ENCODE results near the gene MINDY4. TPM values are rescaled to one million over a fixed set of nuclear protein-coding genes. Genes with fewer than 3 reads are reported as not detected.

MINDY4 gene
- total and polyA plus RNA-seq, 4 donors = 0.93 to 6.1 (median 1.9) TPM

- Histone ChIP-seq H3K4me1 (ENCODE audit: control insufficient read depth in 4 of 4, insufficient read depth in 4 of 4, low read length in 3 of 4) (no peaks in the 10 kb centered on the region), H3K36me3 (ENCODE audit: control insufficient read depth in 4 of 4, insufficient read depth in 3 of 4, low read depth in 1 of 4, low read length in 3 of 4) (no peaks in the 10 kb centered on the region), H3K9me3 (ENCODE audit: control insufficient read depth in 4 of 4, low read length in 3 of 4) (no peaks in the 10 kb centered on the region), H3K27ac (ENCODE audit: low read depth in 1 of 2, low read length in 2 of 2) (no peak overlapping the region), H3K4me3 (ENCODE audit: low read depth in 1 of 3, low read length in 3 of 3) (no peak overlapping the region), H3K9ac (ENCODE audit: low read depth in 1 of 2, low read length in 2 of 2) (no peak overlapping the region), H3K27me3 (ENCODE audit: control insufficient read depth in 4 of 4, insufficient read depth in 4 of 4, low read length in 3 of 4) (no peaks in the 10 kb centered on the region)
- WGBS = 87% methylated on average over 7 of the region's 7 CpGs
- TF ChIP-seq RAD21 (IDR thresholded peaks at IDR 0.05) (no peak), NR2F2 (IDR thresholded peaks at IDR 0.05) (no peak), FOXA1 (IDR thresholded peaks at IDR 0.05) (no peak), FOXA2 (IDR thresholded peaks at IDR 0.05) (no peak), ATF3 (IDR thresholded peaks at IDR 0.05) (no peak), RXRA (IDR thresholded peaks at IDR 0.05) (no peak)
- TF ChIP-seq, protein P1, sequence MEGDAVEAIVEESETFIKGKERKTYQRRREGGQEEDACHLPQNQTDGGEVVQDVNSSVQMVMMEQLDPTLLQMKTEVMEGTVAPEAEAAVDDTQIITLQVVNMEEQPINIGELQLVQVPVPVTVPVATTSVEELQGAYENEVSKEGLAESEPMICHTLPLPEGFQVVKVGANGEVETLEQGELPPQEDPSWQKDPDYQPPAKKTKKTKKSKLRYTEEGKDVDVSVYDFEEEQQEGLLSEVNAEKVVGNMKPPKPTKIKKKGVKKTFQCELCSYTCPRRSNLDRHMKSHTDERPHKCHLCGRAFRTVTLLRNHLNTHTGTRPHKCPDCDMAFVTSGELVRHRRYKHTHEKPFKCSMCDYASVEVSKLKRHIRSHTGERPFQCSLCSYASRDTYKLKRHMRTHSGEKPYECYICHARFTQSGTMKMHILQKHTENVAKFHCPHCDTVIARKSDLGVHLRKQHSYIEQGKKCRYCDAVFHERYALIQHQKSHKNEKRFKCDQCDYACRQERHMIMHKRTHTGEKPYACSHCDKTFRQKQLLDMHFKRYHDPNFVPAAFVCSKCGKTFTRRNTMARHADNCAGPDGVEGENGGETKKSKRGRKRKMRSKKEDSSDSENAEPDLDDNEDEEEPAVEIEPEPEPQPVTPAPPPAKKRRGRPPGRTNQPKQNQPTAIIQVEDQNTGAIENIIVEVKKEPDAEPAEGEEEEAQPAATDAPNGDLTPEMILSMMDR (IDR thresholded peaks at IDR 0.05; ENCODE audit: low read depth, low read length, missing input control) = no peak
- TF ChIP-seq, protein P2, sequence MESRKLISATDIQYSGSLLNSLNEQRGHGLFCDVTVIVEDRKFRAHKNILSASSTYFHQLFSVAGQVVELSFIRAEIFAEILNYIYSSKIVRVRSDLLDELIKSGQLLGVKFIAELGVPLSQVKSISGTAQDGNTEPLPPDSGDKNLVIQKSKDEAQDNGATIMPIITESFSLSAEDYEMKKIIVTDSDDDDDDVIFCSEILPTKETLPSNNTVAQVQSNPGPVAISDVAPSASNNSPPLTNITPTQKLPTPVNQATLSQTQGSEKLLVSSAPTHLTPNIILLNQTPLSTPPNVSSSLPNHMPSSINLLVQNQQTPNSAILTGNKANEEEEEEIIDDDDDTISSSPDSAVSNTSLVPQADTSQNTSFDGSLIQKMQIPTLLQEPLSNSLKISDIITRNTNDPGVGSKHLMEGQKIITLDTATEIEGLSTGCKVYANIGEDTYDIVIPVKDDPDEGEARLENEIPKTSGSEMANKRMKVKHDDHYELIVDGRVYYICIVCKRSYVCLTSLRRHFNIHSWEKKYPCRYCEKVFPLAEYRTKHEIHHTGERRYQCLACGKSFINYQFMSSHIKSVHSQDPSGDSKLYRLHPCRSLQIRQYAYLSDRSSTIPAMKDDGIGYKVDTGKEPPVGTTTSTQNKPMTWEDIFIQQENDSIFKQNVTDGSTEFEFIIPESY (IDR thresholded peaks at IDR 0.05) = no peak
- TF ChIP-seq, protein P3, sequence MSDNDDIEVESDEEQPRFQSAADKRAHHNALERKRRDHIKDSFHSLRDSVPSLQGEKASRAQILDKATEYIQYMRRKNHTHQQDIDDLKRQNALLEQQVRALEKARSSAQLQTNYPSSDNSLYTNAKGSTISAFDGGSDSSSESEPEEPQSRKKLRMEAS (IDR thresholded peaks at IDR 0.05) = no peak
- no peak for DNase-seq (ENCODE audit: low spot score)
Observed at GRCh38 chr7:30886608-30887011, 115.4 kb downstream of the MINDY4 start.

DNA sequence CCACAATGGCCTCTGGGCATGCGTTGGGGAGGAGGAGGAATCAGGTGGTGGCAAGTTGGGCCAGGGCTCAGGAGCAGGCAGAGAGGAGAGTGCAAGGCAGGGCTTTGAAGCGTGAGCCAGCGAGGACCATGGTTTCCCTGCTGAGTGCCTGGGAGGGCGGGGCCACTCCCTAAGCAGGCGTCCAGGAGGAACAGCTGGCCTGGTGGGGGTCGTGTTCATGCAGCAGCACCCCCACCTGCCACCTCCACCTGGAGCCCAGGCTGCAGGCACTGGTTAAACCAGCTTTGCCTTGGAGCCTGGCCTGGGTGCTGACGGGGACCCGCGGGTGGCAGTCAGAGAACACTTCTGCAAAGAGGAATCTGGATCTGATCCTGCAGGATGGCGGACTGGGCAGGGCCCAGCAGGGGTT, 116.3 kb downstream of the MINDY4 start:
- no peak overlapping the region for H3K27ac ChIP-seq (ENCODE audit: low read depth in 1 of 2, low read length in 2 of 2)
- no peak overlapping the region for H3K4me3 ChIP-seq (ENCODE audit: low read depth in 1 of 3, low read length in 3 of 3)
- H3K9ac ChIP-seq (ENCODE audit: low read depth in 1 of 2, low read length in 2 of 2) = no peak overlapping the region
- WGBS = 85% methylated on average over 10 of the region's 10 CpGs
- H3K27me3 ChIP-seq (ENCODE audit: control insufficient read depth in 4 of 4, insufficient read depth in 4 of 4, low read length in 3 of 4) = no peaks in the 10 kb centered on the region
- no peaks in the 10 kb centered on the region for H3K9me3 ChIP-seq (ENCODE audit: control insufficient read depth in 4 of 4, low read length in 3 of 4)
- no peaks in the 10 kb centered on the region for H3K4me1 ChIP-seq (ENCODE audit: control insufficient read depth in 4 of 4, insufficient read depth in 4 of 4, low read length in 3 of 4)
- TF ChIP-seq REST (IDR thresholded peaks at IDR 0.05) = no peak
- TF ChIP-seq FOXA2 (IDR thresholded peaks at IDR 0.05) = no peak
- no peak for TF ChIP-seq FOXA1 (IDR thresholded peaks at IDR 0.05)
- no peak for TF ChIP-seq RAD21 (IDR thresholded peaks at IDR 0.05)
- TF ChIP-seq NR2F2 (IDR thresholded peaks at IDR 0.05) = no peak
- TF ChIP-seq HNF4G (IDR thresholded peaks at IDR 0.05) = no peak
- TF ChIP-seq SP1 (IDR thresholded peaks at IDR 0.05) = no peak
- TF ChIP-seq HNF4A (conservative IDR thresholded peaks at IDR 0.05) = no peak
- TF ChIP-seq TAF1 (conservative IDR thresholded peaks at IDR 0.05) = no peak
- no peak for TF ChIP-seq ATF3 (IDR thresholded peaks at IDR 0.05)
- no peak for TF ChIP-seq YY1 (IDR thresholded peaks at IDR 0.05)
- no peak for TF ChIP-seq JUND (IDR thresholded peaks at IDR 0.05)
- TF ChIP-seq, protein P3 (IDR thresholded peaks at IDR 0.05) = no peak
- no peak for TF ChIP-seq GABPA (IDR thresholded peaks at IDR 0.05 in 1 of 2, conservative IDR thresholded peaks at IDR 0.05 in 1 of 2)
- no peak for DNase-seq (ENCODE audit: low spot score)
- H3K36me3 ChIP-seq (ENCODE audit: control insufficient read depth in 4 of 4, insufficient read depth in 3 of 4, low read depth in 1 of 4, low read length in 3 of 4) = no peaks in the 10 kb centered on the region
